Aorta (tissue), 5 donors: ENCODE data around the gene AP1M1. TPM values are rescaled to one million over a fixed set of nuclear protein-coding genes. Genes with fewer than 3 reads are reported as not detected.
A peak's percentile ranks its signal among the peaks of the same experiment; 100 is the strongest.

Experiments used
- ATAC-seq: fragments of 200-7000 bp; cut with Tn5 transposase; one replicate; pipeline ENCODE4 v1.9.1; 2022; ENCODE audit warnings: moderate library complexity; ENCODE audit not compliant: low FRiP score
- DNase-seq, 2 donors: peaks; one replicate each; pipeline ENCODE4 v3.0.0-alpha.2; 2020
- H3K27ac ChIP-seq, 2 donors: one replicate each; pipeline ENCODE4 v1.5.1; 2013; ENCODE audit warnings: low read length in 2 of 2, mild to moderate bottlenecking in 2 of 2, moderate library complexity in 2 of 2, control low read depth in 1 of 2, inconsistent platforms in 1 of 2, low read depth in 1 of 2
- H3K27me3 ChIP-seq, 2 donors: one replicate each; pipeline ENCODE4 v1.6.1; 2013; ENCODE audit warnings: control low read depth in 1 of 2, low read length in 1 of 2, mild to moderate bottlenecking in 1 of 2, moderate library complexity in 1 of 2; ENCODE audit not compliant: insufficient read depth in 2 of 2, control insufficient read depth in 1 of 2
- H3K36me3 ChIP-seq, 2 donors: one replicate each; pipeline ENCODE4 v1.6.1; 2013; ENCODE audit warnings: control low read depth in 1 of 2, low read length in 1 of 2, mild to moderate bottlenecking in 1 of 2; ENCODE audit not compliant: insufficient read depth in 2 of 2, control insufficient read depth in 1 of 2
- H3K4me1 ChIP-seq, 2 donors: one replicate each; pipeline ENCODE4 v1.6.1; 2013; ENCODE audit warnings: low read length in 2 of 2, control low read depth in 1 of 2, mild to moderate bottlenecking in 1 of 2, moderate library complexity in 1 of 2; ENCODE audit not compliant: insufficient read depth in 2 of 2, control insufficient read depth in 1 of 2
- H3K4me3 ChIP-seq, 2 donors: one replicate each; pipeline ENCODE4 v1.5.1; 2013; ENCODE audit warnings: low read length in 2 of 2, control low read depth in 1 of 2, mild to moderate bottlenecking in 1 of 2
- H3K9me3 ChIP-seq: one replicate; pipeline ENCODE4 v1.6.1; 2013; ENCODE audit warnings: mild to moderate bottlenecking, low read length; ENCODE audit not compliant: control insufficient read depth
- WGBS, 2 donors: extraction: QIAGEN DNeasy Blood & Tissue Kit; methylation state at CpG; one replicate each; pipeline ENCODE4 v1.1.7; 2013; 5-methylcytosine and 5-hydroxymethylcytosine counted together
- intact Hi-C, 2 donors: fragments of 100-400 bp; cut with DNase I; formaldehyde crosslinking; loops; one replicate each; pipeline versions ENCODE4 v1.14.2 to v1.15.0; 2022
- polyA plus RNA-seq, 2 donors: library from polyadenylated mRNA; stranded (reverse); fragments of 200-250 nt; gene quantifications; one replicate each; pipeline ENCODE4 v1.2.3, GENCODE V29; 2013
- total RNA-seq, 2 donors: library from RNA; stranded (reverse); fragmentation: NEBNext Ultra II Directional; extraction: Animal tissue kit (Norgen Biotek cat#: 25700); gene quantifications; one replicate each; pipeline ENCODE4 v1.2.1, GENCODE V29; 2021
- donor health status: healthy with polysubstance abuse.
- donor health status: Bipolar disorder and iron deficiency.
- donor health status: DM: no; HTN: no; CAD: no.
- donor health status: DM: no; HTN: no; CAD: no.
- donor health status: DM: yes; HTN: yes; CAD: no.

The AP1M1 gene
- total and polyA plus RNA-seq, 4 donors: 25.2 to 74.7 (median 68.5) TPM

GRCh38 chr19:16191216-16191908 lies 6.3 kb upstream of the AP1M1 start:
- Histone ChIP-seq H3K27me3 (no peaks in the 10 kb centered on the region), H3K9me3 (no peaks in the 10 kb centered on the region), H3K27ac (no peak overlapping the region), H3K36me3 (peaks cover 0 to 1% of the 10 kb centered on the region in 2 donors), H3K4me1 (no peaks in the 10 kb centered on the region), H3K4me3 (no peak overlapping the region)
- ATAC-seq: no peak
- DNase-seq: peak in 1 of 2 donors; percentile 56
- intact Hi-C loops: no loop called here
- 77 to 82% methylated on average over 16 of the region's 16 CpGs for WGBS, 2 donors

GRCh38 chr19:16193466-16193865 lies 4.2 kb upstream of the AP1M1 start:
- no peak for DNase-seq
- Histone ChIP-seq H3K27ac (no peak overlapping the region), H3K4me3 (no peak overlapping the region), H3K36me3 (peaks cover 0 to 1% of the 10 kb centered on the region in 2 donors), H3K4me1 (no peaks in the 10 kb centered on the region), H3K9me3 (no peaks in the 10 kb centered on the region), H3K27me3 (no peaks in the 10 kb centered on the region)
- intact Hi-C loops: no loop called here
- WGBS, 2 donors: 82 to 84% methylated on average over 10 of the region's 10 CpGs
- ATAC-seq: no peak

GRCh38 chr19:16197188-16197621 lies 506 bp upstream of the AP1M1 start:
- intact Hi-C loops: loop anchor here in 1 of 2 donors (1.0 to 5.0 kb wide), 2 partner anchors 12 to 185 kb away; partner anchors contain the start of gene FAM32A
- Histone ChIP-seq H3K4me3 (no peak overlapping the region), H3K27ac (peak overlapping the region in 1 of 2 donors; percentile 88), H3K9me3 (no peaks in the 10 kb centered on the region), H3K27me3 (no peaks in the 10 kb centered on the region), H3K36me3 (no peaks in the 10 kb centered on the region), H3K4me1 (no peaks in the 10 kb centered on the region)
- DNase-seq: no peak
- peak; percentile 50 for ATAC-seq
- WGBS, 2 donors: 29 to 35% methylated on average over 2 of the region's 2 CpGs

- ATAC-seq: peak; percentile 1
- 1% methylated on average over 18 of the region's 18 CpGs for WGBS, 2 donors
- intact Hi-C loops: loop anchor here in 1 of 2 donors (5.0 kb wide), 1 partner anchor 184 kb away; no protein-coding TSS in a partner anchor
Observed at GRCh38 chr19:16198370-16198651, 600 bp downstream of the AP1M1 start.

GRCh38 chr19:16199275-16199932 lies 1.7 kb downstream of the AP1M1 start:
- WGBS, 2 donors: 50 to 57% methylated on average over 9 of the region's 9 CpGs
- Histone ChIP-seq H3K36me3 (peaks cover 0 to 2% of the 10 kb centered on the region in 2 donors), H3K4me3 (no peak overlapping the region), H3K4me1 (no peaks in the 10 kb centered on the region), H3K27ac (no peak overlapping the region), H3K27me3 (no peaks in the 10 kb centered on the region), H3K9me3 (no peaks in the 10 kb centered on the region)
- intact Hi-C loops: loop anchor here in 1 of 2 donors (5.0 kb wide), 1 partner anchor 183 kb away; no protein-coding TSS in a partner anchor
- DNase-seq: peak in 1 of 2 donors; percentile 70
- no peak for ATAC-seq

More at GRCh38 chr19:16198370-16198651, 600 bp downstream of the AP1M1 start:
- Histone ChIP-seq H3K27ac (no peak overlapping the region), H3K4me3 (peak overlapping the region; percentile 55 to 90), H3K9me3 (no peaks in the 10 kb centered on the region), H3K36me3 (no peaks in the 10 kb centered on the region), H3K27me3 (no peaks in the 10 kb centered on the region), H3K4me1 (no peaks in the 10 kb centered on the region)
- no peak for DNase-seq

GRCh38 chr19:16200038-16201010 lies 2.6 kb downstream of the AP1M1 start:
- DNase-seq: peak in 1 of 2 donors; percentile 75
- H3K4me1 ChIP-seq: no peaks in the 10 kb centered on the region
- H3K27ac ChIP-seq: no peak overlapping the region
- ATAC-seq: no peak
- no peaks in the 10 kb centered on the region for H3K27me3 ChIP-seq
- H3K9me3 ChIP-seq: no peaks in the 10 kb centered on the region
- H3K4me3 ChIP-seq: no peak overlapping the region
- intact Hi-C loops: no loop called here
- 78 to 79% methylated on average over 20 of the region's 20 CpGs for WGBS, 2 donors
- H3K36me3 ChIP-seq: peaks cover 0 to 4% of the 10 kb centered on the region in 2 donors

- H3K4me3 ChIP-seq: no peak overlapping the region
- no peaks in the 10 kb centered on the region for H3K4me1 ChIP-seq
- H3K27ac ChIP-seq: no peak overlapping the region
- peaks cover 0 to 4% of the 10 kb centered on the region in 2 donors for H3K36me3 ChIP-seq
- WGBS, 2 donors: 85 to 91% methylated on average over 4 of the region's 4 CpGs
- H3K9me3 ChIP-seq: no peaks in the 10 kb centered on the region
- no peaks in the 10 kb centered on the region for H3K27me3 ChIP-seq
- peak in 1 of 2 donors; percentile 14 for DNase-seq
- ATAC-seq: no peak
- intact Hi-C loops: no loop called here
Observed at GRCh38 chr19:16201011-16201391, 3.3 kb downstream of the AP1M1 start.
